ENCODE results near the gene UGT1A4.

The UGT1A4 gene

DNA sequence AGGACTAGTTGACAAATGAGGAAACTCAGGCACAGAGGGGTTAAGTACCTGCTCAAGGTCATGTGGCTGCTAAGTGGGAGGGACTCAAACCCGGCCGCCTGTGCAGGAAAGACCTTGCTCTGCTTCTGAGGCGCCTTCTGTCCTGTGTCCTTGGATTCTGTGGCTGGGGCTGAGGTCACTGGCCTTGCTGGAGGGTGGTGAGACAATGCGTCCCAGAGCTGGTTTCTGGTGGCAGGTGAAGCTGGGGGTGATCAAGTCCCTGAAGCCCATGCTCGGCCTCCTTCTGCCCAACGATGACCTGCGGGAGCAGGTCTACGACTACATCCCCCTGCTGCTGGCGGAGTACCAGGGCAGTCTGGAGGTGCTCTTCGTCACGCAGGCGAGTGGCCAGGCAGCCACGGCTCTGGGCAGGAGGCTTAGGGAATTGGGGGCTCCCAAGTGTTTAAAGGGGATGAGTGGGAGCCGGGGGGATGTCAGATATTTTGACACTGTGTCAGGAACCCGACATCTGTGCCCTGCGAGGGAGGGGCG lies 75.7 kb downstream of the UGT1A4 start:
- Histone ChIP-seq H3K36me3 (ENCODE audit: insufficient read depth, low read length) (no peaks in the 10 kb centered on the region), H3K9me3 (ENCODE audit: insufficient read depth, low read depth, low read length) (no peaks in the 10 kb centered on the region), H3K4me1 (ENCODE audit: insufficient read depth, low read length) (no peaks in the 10 kb centered on the region), H3K9ac (ENCODE audit: low read depth, low read length) (no peak overlapping the region), H3K4me3 (ENCODE audit: low read length) (no peak overlapping the region), H3K27ac (ENCODE audit: low read depth, low read length) (no peak overlapping the region), H3K27me3 (ENCODE audit: insufficient read depth, low read length) (no peaks in the 10 kb centered on the region)
- WGBS = 92% methylated on average over 17 of the region's 17 CpGs

DNA sequence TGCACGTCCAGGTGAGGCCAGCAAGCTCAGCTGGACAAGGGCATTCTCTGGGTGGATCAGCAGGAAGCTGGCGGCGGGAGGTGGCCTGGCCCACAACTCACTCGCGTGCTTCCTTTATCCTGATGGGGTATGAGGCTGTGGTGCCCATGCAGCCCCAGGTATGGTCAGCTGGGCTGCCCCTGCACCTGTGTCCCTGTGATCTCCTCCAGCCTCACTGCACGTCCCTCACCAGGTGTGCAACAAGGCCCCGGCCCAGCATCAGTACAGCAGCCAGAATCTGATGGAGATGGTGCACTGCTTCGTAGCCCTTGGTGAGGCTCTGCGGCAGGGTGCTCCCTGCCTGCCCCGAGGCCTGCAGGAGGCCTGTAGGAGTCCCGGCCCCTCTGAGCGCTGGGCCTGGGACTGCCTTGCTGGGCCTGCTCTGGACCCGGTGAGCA lies 77.2 kb downstream of the UGT1A4 start:
- Histone ChIP-seq H3K9me3 (ENCODE audit: insufficient read depth, low read depth, low read length) (no peaks in the 10 kb centered on the region), H3K27me3 (ENCODE audit: insufficient read depth, low read length) (no peaks in the 10 kb centered on the region), H3K36me3 (ENCODE audit: insufficient read depth, low read length) (no peaks in the 10 kb centered on the region), H3K4me3 (ENCODE audit: low read length) (no peak overlapping the region), H3K27ac (ENCODE audit: low read depth, low read length) (no peak overlapping the region), H3K4me1 (ENCODE audit: insufficient read depth, low read length) (no peaks in the 10 kb centered on the region), H3K9ac (ENCODE audit: low read depth, low read length) (no peak overlapping the region)
- 96% methylated on average over 13 of the region's 13 CpGs for WGBS

DNA sequence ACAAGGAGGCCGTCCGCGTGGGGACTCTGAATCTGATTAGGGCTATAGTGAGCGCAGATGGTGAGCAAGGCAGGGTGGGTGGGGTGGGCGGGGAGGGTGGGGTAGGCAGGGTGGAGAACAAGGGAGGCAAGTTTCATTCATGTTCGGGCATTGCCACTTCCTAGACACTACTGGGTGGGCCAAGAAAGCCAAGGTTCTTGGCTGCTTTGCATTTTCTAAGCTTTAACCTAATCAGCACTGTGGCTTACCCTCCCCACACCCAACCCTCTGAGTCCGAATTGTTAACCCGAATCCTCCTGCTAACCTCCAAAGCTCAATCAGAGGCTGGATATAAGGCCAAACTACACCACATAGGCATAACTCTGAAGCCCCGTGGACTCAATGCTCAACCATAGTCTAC lies 77.7 kb downstream of the UGT1A4 start:
- Histone ChIP-seq H3K9me3 (ENCODE audit: insufficient read depth, low read depth, low read length) (no peaks in the 10 kb centered on the region), H3K4me1 (ENCODE audit: insufficient read depth, low read length) (no peaks in the 10 kb centered on the region), H3K4me3 (ENCODE audit: low read length) (no peak overlapping the region), H3K36me3 (ENCODE audit: insufficient read depth, low read length) (no peaks in the 10 kb centered on the region), H3K27ac (ENCODE audit: low read depth, low read length) (no peak overlapping the region), H3K9ac (ENCODE audit: low read depth, low read length) (no peak overlapping the region), H3K27me3 (ENCODE audit: insufficient read depth, low read length) (no peaks in the 10 kb centered on the region)
- WGBS = 92% methylated on average over 9 of the region's 9 CpGs

DNA sequence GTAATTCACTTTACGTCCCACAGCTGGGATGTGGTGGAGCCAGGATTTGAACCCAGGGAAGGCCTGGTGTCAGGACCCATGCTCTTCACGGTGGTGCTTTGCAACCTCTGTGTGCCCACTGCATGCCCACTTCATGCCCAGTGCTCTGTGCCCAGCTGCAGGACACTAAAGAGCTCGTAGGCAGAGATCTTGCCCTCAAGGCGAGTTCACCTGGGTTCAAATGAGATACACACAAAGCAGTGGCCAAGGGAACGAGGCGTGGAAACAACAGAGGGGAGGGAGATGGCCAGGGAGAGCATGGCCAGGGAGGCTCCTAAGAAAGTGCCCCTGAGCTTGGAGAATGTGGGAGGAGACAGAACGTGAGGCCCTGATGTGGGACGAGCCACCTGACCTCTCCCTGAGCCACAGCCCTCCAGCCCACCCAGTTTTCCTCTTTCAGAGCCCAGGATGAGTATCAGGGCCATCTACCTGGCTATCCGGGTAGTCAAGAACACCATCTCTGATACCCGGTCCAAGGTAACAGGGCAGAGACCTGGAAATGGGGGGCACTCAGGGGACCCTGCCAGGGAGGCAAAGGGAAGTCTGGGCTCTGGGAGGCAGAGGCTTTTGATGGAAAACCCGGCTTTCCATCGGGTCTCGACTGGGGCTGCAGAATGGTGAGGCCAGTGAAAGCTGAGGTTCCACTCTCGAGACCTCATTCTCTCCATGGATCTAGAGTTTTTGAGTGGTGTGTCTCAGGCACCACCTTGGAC lies 80.0 kb downstream of the UGT1A4 start:
- Histone ChIP-seq H3K9me3 (ENCODE audit: insufficient read depth, low read depth, low read length) (no peaks in the 10 kb centered on the region), H3K36me3 (ENCODE audit: insufficient read depth, low read length) (no peaks in the 10 kb centered on the region), H3K27me3 (ENCODE audit: insufficient read depth, low read length) (no peaks in the 10 kb centered on the region), H3K4me1 (ENCODE audit: insufficient read depth, low read length) (no peaks in the 10 kb centered on the region), H3K9ac (ENCODE audit: low read depth, low read length) (no peak overlapping the region), H3K27ac (ENCODE audit: low read depth, low read length) (no peak overlapping the region), H3K4me3 (ENCODE audit: low read length) (no peak overlapping the region)
- WGBS = 90% methylated on average over 14 of the region's 14 CpGs

DNA sequence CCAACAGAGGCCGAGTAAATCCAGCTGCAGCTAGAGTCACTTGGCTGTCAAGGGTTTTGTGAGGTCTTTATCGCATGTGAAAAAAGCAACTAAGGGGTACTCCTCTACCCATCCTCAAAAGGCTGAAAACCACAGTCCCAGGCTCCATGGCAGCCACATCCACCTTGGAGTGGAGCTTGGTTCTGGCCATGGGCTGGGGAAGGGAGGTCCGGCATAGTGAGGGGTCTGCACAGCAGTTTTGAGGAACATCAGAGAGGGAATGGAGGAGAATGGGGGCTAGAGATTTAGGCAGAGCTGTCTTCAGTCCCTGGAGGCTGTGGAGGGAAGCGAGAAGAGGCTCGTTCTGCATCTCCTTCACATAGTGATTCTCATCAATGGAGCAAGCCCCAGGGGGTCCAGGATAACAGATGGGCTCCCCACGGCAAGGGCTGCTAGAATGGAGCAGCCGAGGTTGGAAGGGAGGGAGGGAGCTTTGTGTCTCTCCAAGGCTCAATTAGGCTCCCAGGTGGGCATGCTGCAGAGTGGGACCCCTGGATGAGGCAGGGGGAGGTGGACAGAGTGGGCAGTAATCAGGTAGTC lies 80.6 kb downstream of the UGT1A4 start:
- H3K36me3 ChIP-seq (ENCODE audit: insufficient read depth, low read length) = no peaks in the 10 kb centered on the region
- no peaks in the 10 kb centered on the region for H3K9me3 ChIP-seq (ENCODE audit: insufficient read depth, low read depth, low read length)
- H3K27me3 ChIP-seq (ENCODE audit: insufficient read depth, low read length) = no peaks in the 10 kb centered on the region
- H3K4me3 ChIP-seq (ENCODE audit: low read length) = no peak overlapping the region
- H3K4me1 ChIP-seq (ENCODE audit: insufficient read depth, low read length) = no peaks in the 10 kb centered on the region
- H3K27ac ChIP-seq (ENCODE audit: low read depth, low read length) = no peak overlapping the region
- WGBS = 64% methylated on average over 6 of the region's 7 CpGs
- H3K9ac ChIP-seq (ENCODE audit: low read depth, low read length) = no peak overlapping the region

DNA sequence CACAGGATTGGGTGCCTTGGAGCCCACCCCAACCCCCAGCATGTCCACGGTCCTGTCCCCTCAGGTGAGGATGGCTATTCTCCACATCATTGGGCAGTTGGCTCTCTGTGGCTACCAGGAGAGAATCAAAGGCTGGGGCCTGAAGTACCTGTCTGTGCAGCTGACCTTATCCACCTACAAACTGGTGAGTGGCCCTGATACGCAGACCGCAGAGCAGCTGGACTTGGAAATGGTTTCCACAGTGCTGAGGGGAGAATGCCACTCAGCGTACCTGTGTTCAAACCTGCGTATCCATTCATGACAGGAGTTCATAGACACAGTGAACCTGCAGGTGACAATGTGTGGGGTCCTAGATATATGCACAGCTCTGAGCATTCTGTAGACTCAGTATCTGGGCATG lies 81.2 kb downstream of the UGT1A4 start:
- H3K9me3 ChIP-seq (ENCODE audit: insufficient read depth, low read depth, low read length) = no peaks in the 10 kb centered on the region
- no peak overlapping the region for H3K9ac ChIP-seq (ENCODE audit: low read depth, low read length)
- no peaks in the 10 kb centered on the region for H3K4me1 ChIP-seq (ENCODE audit: insufficient read depth, low read length)
- 75% methylated on average over 5 of the region's 5 CpGs for WGBS
- H3K27ac ChIP-seq (ENCODE audit: low read depth, low read length) = no peak overlapping the region
- H3K27me3 ChIP-seq (ENCODE audit: insufficient read depth, low read length) = no peaks in the 10 kb centered on the region
- no peak overlapping the region for H3K4me3 ChIP-seq (ENCODE audit: low read length)
- H3K36me3 ChIP-seq (ENCODE audit: insufficient read depth, low read length) = no peaks in the 10 kb centered on the region

DNA sequence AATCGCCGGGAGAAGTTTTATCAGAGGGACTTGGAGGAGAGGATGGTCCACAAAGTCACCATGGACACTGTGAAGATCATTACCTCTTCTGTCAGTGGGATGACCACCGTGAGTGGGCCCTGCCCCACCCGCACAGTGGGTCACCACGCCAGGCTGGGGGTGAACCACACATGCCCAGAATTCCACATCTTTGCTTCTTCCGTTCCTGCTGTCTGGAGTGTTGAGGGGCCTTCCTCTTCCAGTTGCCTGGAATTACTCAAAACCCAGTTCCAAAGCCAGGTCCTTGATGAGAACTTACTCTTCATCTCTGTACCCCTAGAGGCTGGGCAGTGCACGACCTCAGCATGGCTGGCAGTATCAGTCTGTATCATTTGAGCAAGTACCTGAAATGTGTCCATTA lies 81.7 kb downstream of the UGT1A4 start:
- Histone ChIP-seq H3K4me3 (ENCODE audit: low read length) (no peak overlapping the region), H3K27ac (ENCODE audit: low read depth, low read length) (no peak overlapping the region), H3K9me3 (ENCODE audit: insufficient read depth, low read depth, low read length) (no peaks in the 10 kb centered on the region), H3K9ac (ENCODE audit: low read depth, low read length) (no peak overlapping the region), H3K4me1 (ENCODE audit: insufficient read depth, low read length) (no peaks in the 10 kb centered on the region), H3K36me3 (ENCODE audit: insufficient read depth, low read length) (no peaks in the 10 kb centered on the region), H3K27me3 (ENCODE audit: insufficient read depth, low read length) (no peaks in the 10 kb centered on the region)
- WGBS = 96% methylated on average over 7 of the region's 7 CpGs

DNA sequence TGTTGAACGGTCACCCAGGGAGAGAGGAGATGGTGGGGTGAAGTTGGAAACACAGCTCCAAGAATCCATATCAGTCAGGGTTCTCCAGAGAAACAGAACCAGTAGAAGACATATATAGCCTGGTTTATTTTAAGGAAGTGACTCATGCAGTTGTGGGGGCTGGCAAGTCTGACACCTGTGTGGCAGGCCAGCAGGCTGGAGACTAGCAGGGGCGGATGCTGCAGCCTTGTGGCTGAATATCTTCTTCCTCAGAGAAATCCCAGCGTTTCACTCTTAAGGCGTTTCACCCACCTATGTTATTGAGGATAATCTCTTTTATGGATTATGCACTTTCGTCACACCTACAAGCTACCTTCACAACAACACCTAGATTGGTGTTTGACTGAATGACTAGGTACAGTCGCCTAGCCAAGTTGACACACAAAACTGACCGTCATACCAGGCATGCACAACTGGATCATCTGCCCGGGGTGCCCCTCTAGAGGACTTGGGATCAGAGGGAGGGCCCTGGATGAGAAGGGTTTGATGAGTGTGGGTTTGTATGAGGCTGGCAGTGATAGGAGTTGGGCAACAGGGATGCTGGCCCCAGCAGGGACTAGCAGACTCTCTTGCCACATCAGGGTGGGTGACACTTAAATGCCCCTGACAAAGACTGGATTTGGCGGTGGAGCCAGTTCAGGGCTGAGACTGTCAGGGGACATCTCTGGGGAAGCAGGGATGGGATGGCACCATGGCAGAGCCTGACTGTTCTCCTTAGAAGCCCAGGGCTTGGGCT lies 83.0 kb downstream of the UGT1A4 start:
- WGBS = 90% methylated on average over 6 of the region's 9 CpGs
- no peaks in the 10 kb centered on the region for H3K36me3 ChIP-seq (ENCODE audit: insufficient read depth, low read length)

DNA sequence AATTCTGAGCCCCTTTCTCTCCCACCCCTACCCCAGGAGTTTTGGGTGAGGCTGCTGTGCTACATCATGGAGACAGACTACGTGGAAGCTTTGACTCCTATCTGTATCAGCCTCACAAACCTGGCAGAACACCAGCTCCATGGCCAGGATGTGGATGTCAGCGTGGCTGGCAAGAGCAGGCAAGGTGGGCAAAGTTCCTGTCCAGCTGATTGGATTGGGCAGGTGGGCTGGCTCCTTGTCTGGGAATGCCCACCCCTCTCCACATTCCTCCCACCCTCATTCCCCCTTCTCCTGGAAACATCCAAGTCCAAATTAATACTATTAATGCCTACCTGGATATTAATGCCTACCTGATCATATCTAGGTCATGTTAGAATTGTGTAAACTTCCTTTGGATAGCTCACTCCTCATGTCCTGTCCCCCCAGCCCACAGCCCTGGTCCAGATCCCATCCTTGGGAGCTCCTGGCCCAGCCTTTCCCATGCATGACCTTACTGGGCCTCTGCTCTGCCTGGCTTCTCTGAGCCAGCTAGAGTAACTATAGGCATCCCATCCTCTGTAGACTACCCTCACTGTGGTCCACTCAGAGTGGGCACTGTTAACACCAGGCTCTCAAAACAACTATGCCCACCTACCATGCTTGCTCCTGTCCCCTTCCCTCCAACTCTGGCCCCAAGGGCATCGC lies 83.7 kb downstream of the UGT1A4 start:
- H3K27me3 ChIP-seq (ENCODE audit: insufficient read depth, low read length) = no peaks in the 10 kb centered on the region
- H3K27ac ChIP-seq (ENCODE audit: low read depth, low read length) = no peak overlapping the region
- no peaks in the 10 kb centered on the region for H3K4me1 ChIP-seq (ENCODE audit: insufficient read depth, low read length)
- no peaks in the 10 kb centered on the region for H3K36me3 ChIP-seq (ENCODE audit: insufficient read depth, low read length)
- H3K4me3 ChIP-seq (ENCODE audit: low read length) = no peak overlapping the region
- WGBS = 94% methylated on average over 2 of the region's 3 CpGs
- H3K9ac ChIP-seq (ENCODE audit: low read depth, low read length) = no peak overlapping the region
- H3K9me3 ChIP-seq (ENCODE audit: insufficient read depth, low read depth, low read length) = no peaks in the 10 kb centered on the region

More for the DNA sequence above, 83.0 kb downstream of the UGT1A4 start:
- Histone ChIP-seq H3K4me3 (ENCODE audit: low read length) (no peak overlapping the region), H3K9me3 (ENCODE audit: insufficient read depth, low read depth, low read length) (no peaks in the 10 kb centered on the region), H3K9ac (ENCODE audit: low read depth, low read length) (no peak overlapping the region), H3K27ac (ENCODE audit: low read depth, low read length) (no peak overlapping the region), H3K4me1 (ENCODE audit: insufficient read depth, low read length) (no peaks in the 10 kb centered on the region), H3K27me3 (ENCODE audit: insufficient read depth, low read length) (no peaks in the 10 kb centered on the region)

DNA sequence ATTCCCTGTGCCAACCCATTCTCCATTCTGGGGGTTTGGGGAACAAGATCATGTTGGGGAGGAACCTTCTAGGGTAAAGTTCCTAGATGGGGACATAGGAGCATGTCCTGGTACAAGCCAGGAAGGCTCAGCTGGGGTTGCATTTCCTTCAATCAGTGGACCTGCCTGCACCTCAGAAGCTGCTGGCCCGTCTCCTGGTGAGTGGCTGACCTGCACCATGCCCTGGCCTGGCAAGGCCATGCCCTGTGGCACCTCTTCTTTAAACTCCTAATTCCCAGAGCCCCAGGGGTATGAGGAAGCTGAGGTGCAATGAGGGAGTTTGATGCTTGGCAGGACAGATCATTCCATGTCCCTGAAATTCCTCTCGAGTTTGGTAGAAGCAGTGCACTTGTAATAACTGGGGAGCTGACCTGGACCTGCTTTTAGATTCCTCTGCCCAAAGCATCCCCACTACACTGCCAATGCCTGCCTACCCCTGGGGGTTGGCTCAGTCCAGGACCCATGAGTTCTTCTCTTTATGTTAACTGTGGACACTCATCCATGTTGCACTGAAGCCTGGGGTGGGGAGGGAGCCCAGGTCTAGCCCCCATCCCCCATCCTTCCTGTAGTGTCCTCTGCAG lies 84.9 kb downstream of the UGT1A4 start:
- no peaks in the 10 kb centered on the region for H3K27me3 ChIP-seq (ENCODE audit: insufficient read depth, low read length)
- H3K9me3 ChIP-seq (ENCODE audit: insufficient read depth, low read depth, low read length) = no peaks in the 10 kb centered on the region
- H3K4me3 ChIP-seq (ENCODE audit: low read length) = no peak overlapping the region
- WGBS = 92% methylated on average over 2 of the region's 2 CpGs
- no peaks in the 10 kb centered on the region for H3K4me1 ChIP-seq (ENCODE audit: insufficient read depth, low read length)
- no peaks in the 10 kb centered on the region for H3K36me3 ChIP-seq (ENCODE audit: insufficient read depth, low read length)
- H3K9ac ChIP-seq (ENCODE audit: low read depth, low read length) = no peak overlapping the region
- H3K27ac ChIP-seq (ENCODE audit: low read depth, low read length) = no peak overlapping the region

Data from HUES64 (cell line).